ENCODE results near the gene CRY2.

The CRY2 gene

GRCh38 chr11:45827123-45827522 is 20.2 kb upstream of the CRY2 start:
- H3K14ac ChIP-seq (ENCODE audit: low read length): no peak overlapping the region
- WGBS (ENCODE audit: extremely low coverage, insufficient coverage, insufficient read length): no CpG with 5 or more reads among the region's 4 CpGs
- H3K79me1 ChIP-seq (ENCODE audit: low read length): peaks cover 12% of the 10 kb centered on the region
- H4K91ac ChIP-seq (ENCODE audit: low read depth, low read length): no peak overlapping the region
- H4K8ac ChIP-seq (ENCODE audit: low read depth, low read length): no peak overlapping the region
- no peak overlapping the region for H3K4ac ChIP-seq (ENCODE audit: low read depth, low read length)
- H3K9ac ChIP-seq (ENCODE audit: low read length): no peak overlapping the region
- H2BK5ac ChIP-seq (ENCODE audit: low read depth, low read length, poor library complexity): no peak overlapping the region
- H3K4me3 ChIP-seq (ENCODE audit: low read depth, low read length): no peak overlapping the region
- no peaks in the 10 kb centered on the region for H3K36me3 ChIP-seq (ENCODE audit: control insufficient read depth in 1 of 2, insufficient read depth in 2 of 2, low read length in 2 of 2)
- DNase-seq: no peak
- no peak overlapping the region for H2AFZ ChIP-seq (ENCODE audit: insufficient read depth, low read length, poor library complexity)
- H3K27ac ChIP-seq (ENCODE audit: low read depth, low read length): no peak overlapping the region
- no peaks in the 10 kb centered on the region for H3K9me3 ChIP-seq (ENCODE audit: insufficient read depth, low read depth, low read length)
- no peak overlapping the region for H3K23ac ChIP-seq (ENCODE audit: low read length)
- H3K18ac ChIP-seq (ENCODE audit: low read length): no peak overlapping the region
- H2AK5ac ChIP-seq (ENCODE audit: low read length): no peak overlapping the region
- H3K4me1 ChIP-seq (ENCODE audit: control insufficient read depth in 1 of 2, insufficient read depth in 2 of 2, low read length in 2 of 2): peaks cover 8 to 11% of the 10 kb centered on the region in 2 experiments
- peaks cover 3% of the 10 kb centered on the region for H3K79me2 ChIP-seq (ENCODE audit: control insufficient read depth, insufficient read depth, low read length, poor library complexity)
- no peaks in the 10 kb centered on the region for H3K27me3 ChIP-seq (ENCODE audit: insufficient read depth, low read length)
- no peak overlapping the region for H4K12ac ChIP-seq (ENCODE audit: low read depth, low read length)
- no peak overlapping the region for H2BK120ac ChIP-seq (ENCODE audit: insufficient read depth, low read length, poor library complexity)
- no peak overlapping the region for H2BK12ac ChIP-seq (ENCODE audit: low read length)
- H3K4me2 ChIP-seq (ENCODE audit: low read length): no peak overlapping the region

- H4K8ac ChIP-seq (ENCODE audit: low read depth, low read length): no peak overlapping the region
- peaks cover under 1% of the 10 kb centered on the region for H3K79me2 ChIP-seq (ENCODE audit: control insufficient read depth, insufficient read depth, low read length, poor library complexity)
- no peak overlapping the region for H3K14ac ChIP-seq (ENCODE audit: low read length)
- no peak overlapping the region for H2BK12ac ChIP-seq (ENCODE audit: low read length)
- no peak overlapping the region for H2AK5ac ChIP-seq (ENCODE audit: low read length)
- no peak overlapping the region for H3K18ac ChIP-seq (ENCODE audit: low read length)
- H4K12ac ChIP-seq (ENCODE audit: low read depth, low read length): no peak overlapping the region
- H3K4me2 ChIP-seq (ENCODE audit: low read length): no peak overlapping the region
- no peak overlapping the region for H3K4me3 ChIP-seq (ENCODE audit: low read depth, low read length)
- H3K79me1 ChIP-seq (ENCODE audit: low read length): peaks cover 5% of the 10 kb centered on the region
- no peak overlapping the region for H2BK120ac ChIP-seq (ENCODE audit: insufficient read depth, low read length, poor library complexity)
- H3K27ac ChIP-seq (ENCODE audit: low read depth, low read length): no peak overlapping the region
- no CpG with 5 or more reads among the region's 4 CpGs for WGBS (ENCODE audit: extremely low coverage, insufficient coverage, insufficient read length)
- peaks cover 6 to 7% of the 10 kb centered on the region in 2 experiments for H3K4me1 ChIP-seq (ENCODE audit: control insufficient read depth in 1 of 2, insufficient read depth in 2 of 2, low read length in 2 of 2)
- H2AFZ ChIP-seq (ENCODE audit: insufficient read depth, low read length, poor library complexity): no peak overlapping the region
- no peaks in the 10 kb centered on the region for H3K36me3 ChIP-seq (ENCODE audit: control insufficient read depth in 1 of 2, insufficient read depth in 2 of 2, low read length in 2 of 2)
- DNase-seq: peak in 1 of 2 donors; percentile 63
- no peaks in the 10 kb centered on the region for H3K27me3 ChIP-seq (ENCODE audit: insufficient read depth, low read length)
- no peak overlapping the region for H3K9ac ChIP-seq (ENCODE audit: low read length)
- no peaks in the 10 kb centered on the region for H3K9me3 ChIP-seq (ENCODE audit: insufficient read depth, low read depth, low read length)
- H3K4ac ChIP-seq (ENCODE audit: low read depth, low read length): no peak overlapping the region
- no peak overlapping the region for H4K91ac ChIP-seq (ENCODE audit: low read depth, low read length)
- H2BK5ac ChIP-seq (ENCODE audit: low read depth, low read length, poor library complexity): no peak overlapping the region
- no peak overlapping the region for H3K23ac ChIP-seq (ENCODE audit: low read length)
These were observed 18.3 kb upstream of the CRY2 start for GRCh38 chr11:45828996-45829395.

DNA sequence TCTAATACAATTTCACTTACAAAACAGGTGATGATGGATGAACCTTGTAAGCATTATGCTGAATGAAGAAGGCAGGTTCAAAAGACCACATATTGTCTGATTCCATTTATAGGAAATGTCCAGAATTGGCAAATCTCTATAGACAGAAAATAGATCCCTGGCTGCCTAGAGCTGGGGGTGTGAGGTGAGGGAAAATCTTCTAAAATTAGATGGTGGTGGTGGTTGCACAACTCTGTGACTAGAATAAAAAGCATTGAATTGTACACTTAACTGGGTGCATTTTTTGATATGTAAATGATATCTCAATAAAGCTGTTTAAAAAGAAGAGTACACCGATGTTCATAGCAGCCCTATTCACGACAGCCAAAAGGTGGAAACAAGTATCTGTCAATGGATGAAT is 16.7 kb upstream of the CRY2 start:
- Histone ChIP-seq H3K79me1 (ENCODE audit: low read length) (no peaks in the 10 kb centered on the region), H3K4me2 (ENCODE audit: low read length) (no peak overlapping the region), H2BK12ac (ENCODE audit: low read length) (no peak overlapping the region), H3K14ac (ENCODE audit: low read length) (no peak overlapping the region), H3K4ac (ENCODE audit: low read depth, low read length) (no peak overlapping the region), H3K27me3 (ENCODE audit: insufficient read depth, low read length) (no peaks in the 10 kb centered on the region), H3K36me3 (ENCODE audit: control insufficient read depth in 1 of 2, insufficient read depth in 2 of 2, low read length in 2 of 2) (no peaks in the 10 kb centered on the region), H2BK120ac (ENCODE audit: insufficient read depth, low read length, poor library complexity) (no peak overlapping the region), H3K79me2 (ENCODE audit: control insufficient read depth, insufficient read depth, low read length, poor library complexity) (no peaks in the 10 kb centered on the region), H2BK5ac (ENCODE audit: low read depth, low read length, poor library complexity) (no peak overlapping the region), H3K23ac (ENCODE audit: low read length) (no peak overlapping the region), H4K12ac (ENCODE audit: low read depth, low read length) (no peak overlapping the region), H3K4me1 (ENCODE audit: control insufficient read depth in 1 of 2, insufficient read depth in 2 of 2, low read length in 2 of 2) (peaks cover 3 to 6% of the 10 kb centered on the region in 2 experiments), H3K9ac (ENCODE audit: low read length) (no peak overlapping the region), H3K9me3 (ENCODE audit: insufficient read depth, low read depth, low read length) (no peaks in the 10 kb centered on the region), H2AK5ac (ENCODE audit: low read length) (no peak overlapping the region), H3K18ac (ENCODE audit: low read length) (no peak overlapping the region), H2AFZ (ENCODE audit: insufficient read depth, low read length, poor library complexity) (no peak overlapping the region), H4K91ac (ENCODE audit: low read depth, low read length) (no peak overlapping the region), H3K4me3 (ENCODE audit: low read depth, low read length) (no peak overlapping the region), H3K27ac (ENCODE audit: low read depth, low read length) (no peak overlapping the region), H4K8ac (ENCODE audit: low read depth, low read length) (no peak overlapping the region)
- DNase-seq: no peak
- WGBS (ENCODE audit: extremely low coverage, insufficient coverage, insufficient read length): no CpG with 5 or more reads among the region's 2 CpGs

DNA sequence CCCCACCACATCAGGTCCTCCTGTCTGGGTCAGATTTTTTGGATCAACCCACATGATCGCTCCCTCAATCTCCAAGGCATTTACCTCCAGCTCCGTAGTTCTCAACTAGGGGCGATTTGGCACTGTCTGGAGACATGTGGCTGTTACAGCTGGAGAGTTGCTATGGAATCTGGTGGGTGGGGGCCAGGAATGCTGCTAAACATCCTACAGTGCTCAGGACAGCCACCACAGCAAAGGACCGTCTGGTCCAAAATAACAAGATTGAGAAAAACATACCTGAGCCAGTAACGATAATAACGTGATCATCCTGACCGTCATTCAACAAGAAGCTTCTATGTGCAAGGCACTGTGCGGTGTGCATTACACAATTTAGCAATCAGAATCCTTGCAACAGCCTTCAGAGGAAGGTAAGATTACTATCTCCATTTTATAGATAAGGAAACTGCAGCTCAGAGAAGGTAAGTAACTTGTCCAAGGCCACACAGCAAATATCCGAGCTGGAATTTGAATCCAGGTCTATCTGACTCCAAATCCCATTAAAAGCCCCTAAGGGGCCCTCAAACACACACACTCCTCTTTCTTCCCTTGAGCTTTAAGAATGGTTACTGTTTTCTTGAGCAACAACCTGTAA is 14.3 kb upstream of the CRY2 start:
- Histone ChIP-seq H3K9me3 (ENCODE audit: insufficient read depth, low read depth, low read length) (no peaks in the 10 kb centered on the region), H2BK12ac (ENCODE audit: low read length) (no peak overlapping the region), H3K9ac (ENCODE audit: low read length) (no peak overlapping the region), H3K79me2 (ENCODE audit: control insufficient read depth, insufficient read depth, low read length, poor library complexity) (no peaks in the 10 kb centered on the region), H3K4me1 (ENCODE audit: control insufficient read depth in 1 of 2, insufficient read depth in 2 of 2, low read length in 2 of 2) (peaks cover 3 to 6% of the 10 kb centered on the region in 2 experiments), H3K4me3 (ENCODE audit: low read depth, low read length) (no peak overlapping the region), H3K27me3 (ENCODE audit: insufficient read depth, low read length) (no peaks in the 10 kb centered on the region), H3K79me1 (ENCODE audit: low read length) (no peaks in the 10 kb centered on the region), H2AK5ac (ENCODE audit: low read length) (no peak overlapping the region), H3K36me3 (ENCODE audit: control insufficient read depth in 1 of 2, insufficient read depth in 2 of 2, low read length in 2 of 2) (no peaks in the 10 kb centered on the region), H2BK120ac (ENCODE audit: insufficient read depth, low read length, poor library complexity) (no peak overlapping the region), H2AFZ (ENCODE audit: insufficient read depth, low read length, poor library complexity) (no peak overlapping the region), H3K4me2 (ENCODE audit: low read length) (no peak overlapping the region), H3K14ac (ENCODE audit: low read length) (no peak overlapping the region), H2BK5ac (ENCODE audit: low read depth, low read length, poor library complexity) (no peak overlapping the region), H3K4ac (ENCODE audit: low read depth, low read length) (no peak overlapping the region), H3K27ac (ENCODE audit: low read depth, low read length) (no peak overlapping the region), H4K8ac (ENCODE audit: low read depth, low read length) (no peak overlapping the region), H4K12ac (ENCODE audit: low read depth, low read length) (no peak overlapping the region), H3K23ac (ENCODE audit: low read length) (no peak overlapping the region), H4K91ac (ENCODE audit: low read depth, low read length) (no peak overlapping the region), H3K18ac (ENCODE audit: low read length) (no peak overlapping the region)
- no CpG with 5 or more reads among the region's 9 CpGs for WGBS (ENCODE audit: extremely low coverage, insufficient coverage, insufficient read length)
- peak; percentile 92 to 97 for DNase-seq
